Skeletal muscle tissue (tissue), 4 donors: ENCODE measurements around the gene CTIF. TPM values are rescaled to one million over a fixed set of nuclear protein-coding genes. Genes with fewer than 3 reads are reported as not detected.

ENCODE experiments used
- H3K27ac ChIP-seq: one replicate; pipeline ENCODE4 v1.7.0; 2013; ENCODE audit warnings: mild to moderate bottlenecking, low read depth, low read length, inconsistent platforms
- H3K27me3 ChIP-seq, 3 donors: one replicate each; pipeline ENCODE4 v1.7.0; 2013; ENCODE audit warnings: low read length in 3 of 3; ENCODE audit not compliant: control insufficient read depth in 3 of 3, insufficient read depth in 3 of 3
- H3K36me3 ChIP-seq, 3 donors: one replicate each; pipeline ENCODE4 v1.7.0; 2013; ENCODE audit warnings: low read length in 3 of 3; ENCODE audit not compliant: control insufficient read depth in 3 of 3, insufficient read depth in 3 of 3
- H3K4me1 ChIP-seq, 3 donors: one replicate each; pipeline ENCODE4 v1.7.0; 2013; ENCODE audit warnings: low read length in 3 of 3, mild to moderate bottlenecking in 3 of 3; ENCODE audit not compliant: control insufficient read depth in 3 of 3, insufficient read depth in 3 of 3
- H3K4me3 ChIP-seq, 3 donors: one replicate each; pipeline ENCODE4 v1.7.0; 2013; ENCODE audit warnings: low read length in 3 of 3
- H3K9ac ChIP-seq, 3 donors: one replicate each; pipeline ENCODE4 v1.7.0; 2013; ENCODE audit warnings: low read length in 3 of 3, mild to moderate bottlenecking in 3 of 3, moderate library complexity in 2 of 3, low read depth in 1 of 3
- H3K9me3 ChIP-seq, 3 donors: one replicate each; pipeline ENCODE4 v1.7.0; 2013; ENCODE audit warnings: low read length in 3 of 3; ENCODE audit not compliant: control insufficient read depth in 3 of 3
- total RNA-seq: library from RNA; depleted of rRNA; stranded (reverse); fragments of >200 nt; gene quantifications from one replicate; pipeline ENCODE4 v1.2.3, GENCODE V29; 2014
- donor health status: Osteomylitis.

The CTIF gene
- total RNA-seq, 1 donor from 2014 or later = 16.7 TPM

DNA sequence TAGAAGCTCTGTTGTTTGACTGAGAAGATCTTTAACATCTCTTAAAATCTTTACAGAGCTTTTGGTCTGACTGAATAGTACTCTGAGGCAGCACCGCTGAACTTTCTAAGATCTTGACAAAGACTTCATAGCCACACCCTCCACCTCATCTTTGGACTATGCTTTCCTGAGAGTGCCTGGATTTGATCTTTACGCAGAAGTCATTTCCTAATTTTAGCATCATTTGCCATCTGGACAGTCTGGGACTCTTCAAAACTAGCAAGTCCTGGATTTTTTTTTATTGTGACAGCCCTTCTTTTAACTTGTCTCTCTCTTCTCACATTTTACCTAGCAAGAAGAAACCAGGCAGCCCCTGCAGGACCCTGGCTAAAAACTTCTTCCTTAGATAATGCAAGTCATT lies 188.8 kb downstream of the CTIF start:
- Histone ChIP-seq H3K4me3 (no peak overlapping the region), H3K9me3 (peaks cover 0 to 2% (median 0%) of the 10 kb centered on the region in 3 donors), H3K36me3 (peaks cover 0 to 2% (median 0%) of the 10 kb centered on the region in 3 donors), H3K4me1 (peaks cover 3 to 17% (median 4%) of the 10 kb centered on the region in 3 donors), H3K27ac (no peak overlapping the region), H3K9ac (no peak overlapping the region), H3K27me3 (no peaks in the 10 kb centered on the region)

DNA sequence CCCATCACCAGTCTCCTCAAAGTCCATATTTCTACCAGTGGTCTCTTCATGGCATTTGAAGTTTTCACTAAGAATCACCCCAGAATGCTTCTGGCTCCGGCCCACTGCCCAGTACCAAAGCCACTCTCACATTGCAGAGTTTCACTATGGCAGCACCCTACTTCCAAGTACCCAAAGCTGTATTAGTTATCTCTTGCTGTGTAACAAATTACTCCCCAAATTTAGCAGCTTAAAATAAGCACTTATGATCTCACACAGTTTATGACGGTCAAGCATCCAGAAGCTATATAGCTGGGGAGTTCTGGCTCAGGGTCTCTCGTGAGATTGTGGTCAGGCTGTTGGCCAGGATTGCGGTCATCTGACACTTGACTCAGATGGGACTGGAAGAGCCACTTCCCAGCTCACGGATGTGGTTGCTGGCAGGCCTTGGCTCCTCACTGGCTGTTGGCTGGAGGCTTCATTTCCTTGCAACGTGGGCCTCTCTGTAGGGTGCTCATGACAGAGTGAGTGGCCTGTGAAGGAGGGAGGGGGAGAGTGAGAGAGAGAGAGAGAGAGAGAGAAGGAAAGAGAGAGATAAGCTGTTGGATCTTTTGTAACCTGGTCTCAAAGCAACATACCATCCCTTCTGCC lies 189.5 kb downstream of the CTIF start:
- Histone ChIP-seq H3K27me3 (no peaks in the 10 kb centered on the region), H3K9me3 (peaks cover 0 to 2% (median 0%) of the 10 kb centered on the region in 3 donors), H3K4me3 (no peak overlapping the region), H3K4me1 (peaks cover 7 to 23% (median 9%) of the 10 kb centered on the region in 3 donors), H3K36me3 (peaks cover 0 to 2% (median 0%) of the 10 kb centered on the region in 3 donors), H3K9ac (no peak overlapping the region), H3K27ac (no peak overlapping the region)

DNA sequence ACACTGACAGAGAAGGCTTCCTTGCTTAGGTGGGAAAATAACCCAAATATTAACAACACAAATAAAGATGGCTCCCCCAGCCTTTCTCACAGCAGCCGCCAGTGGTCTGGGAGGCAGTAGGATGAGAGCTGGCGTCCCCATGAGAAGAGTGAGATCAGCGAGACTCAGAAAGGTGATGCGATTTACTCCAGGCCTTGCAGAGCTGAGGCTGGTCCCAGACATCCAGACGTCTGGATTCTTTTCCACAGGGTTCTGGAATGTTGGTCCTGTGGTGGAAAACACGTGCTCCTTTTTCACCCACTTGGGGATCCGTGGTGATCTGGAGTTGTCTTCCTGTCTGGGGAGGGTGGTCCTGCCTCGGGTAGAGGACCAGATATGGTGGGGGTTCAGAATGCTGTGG lies 190.6 kb downstream of the CTIF start:
- peaks cover 0 to 2% (median 0%) of the 10 kb centered on the region in 3 donors for H3K9me3 ChIP-seq
- peaks cover 0 to 2% (median 0%) of the 10 kb centered on the region in 3 donors for H3K36me3 ChIP-seq
- no peak overlapping the region for H3K9ac ChIP-seq
- no peaks in the 10 kb centered on the region for H3K27me3 ChIP-seq
- H3K4me3 ChIP-seq = no peak overlapping the region
- H3K4me1 ChIP-seq = peaks cover 15 to 32% (median 20%) of the 10 kb centered on the region in 3 donors
- no peak overlapping the region for H3K27ac ChIP-seq

DNA sequence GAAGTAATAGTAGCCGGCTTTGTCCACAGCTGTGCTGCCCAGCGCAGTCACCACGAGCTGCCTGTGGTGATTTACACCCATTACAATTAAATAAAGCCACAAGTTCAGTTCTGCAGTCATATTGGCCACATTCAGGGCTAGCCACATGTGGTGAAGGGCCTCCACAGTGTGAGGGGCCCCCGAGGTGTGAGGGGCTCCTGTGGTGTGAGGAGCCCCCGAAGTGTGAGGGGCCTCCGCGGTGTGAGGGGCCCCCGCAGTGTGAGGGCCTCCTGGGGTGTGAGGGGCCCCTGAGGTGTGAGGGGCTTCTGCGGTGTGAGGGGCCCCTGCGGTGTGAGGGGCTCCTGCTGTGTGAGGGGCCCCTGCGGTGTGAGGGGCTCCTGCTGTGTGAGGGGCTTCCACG lies 191.2 kb downstream of the CTIF start:
- Histone ChIP-seq H3K9ac (no peak overlapping the region), H3K36me3 (peaks cover 0 to 2% (median 0%) of the 10 kb centered on the region in 3 donors), H3K4me1 (peaks cover 21 to 37% (median 25%) of the 10 kb centered on the region in 3 donors), H3K27me3 (no peaks in the 10 kb centered on the region), H3K9me3 (peaks cover 0 to 2% (median 0%) of the 10 kb centered on the region in 3 donors), H3K4me3 (no peak overlapping the region), H3K27ac (no peak overlapping the region)

DNA sequence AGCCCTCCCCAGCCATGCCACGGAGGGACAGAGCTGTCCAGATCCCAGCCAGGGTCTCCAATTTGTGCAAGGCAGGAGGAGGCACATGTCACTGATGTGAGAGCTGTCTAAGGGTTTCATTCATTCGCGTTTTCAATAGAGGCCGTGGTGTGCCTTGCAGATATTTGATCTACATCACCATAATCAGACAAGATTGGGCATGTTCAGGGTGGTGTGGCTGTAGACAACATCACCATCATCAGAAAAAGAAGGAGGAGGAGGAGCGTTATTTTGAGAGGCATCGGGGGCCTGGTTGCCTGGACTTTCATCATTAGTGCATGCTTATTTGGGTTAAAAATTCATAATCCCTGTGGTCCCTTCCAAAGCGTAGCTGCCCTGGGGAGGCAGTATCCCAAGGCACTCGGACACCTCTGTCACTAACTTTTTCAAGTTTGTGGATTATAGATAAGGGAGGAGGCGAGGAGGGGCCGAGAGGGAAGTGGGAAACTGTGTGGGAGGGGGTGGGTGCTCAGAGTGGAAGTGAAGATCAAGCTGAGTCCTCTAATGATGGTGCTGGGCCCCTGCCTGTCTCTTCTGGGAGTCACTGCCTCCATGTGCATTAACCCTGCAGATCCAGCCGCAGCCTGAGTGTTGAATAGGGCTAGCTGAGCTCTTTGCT lies 194.1 kb downstream of the CTIF start:
- Histone ChIP-seq H3K36me3 (peaks cover 0 to 2% (median 0%) of the 10 kb centered on the region in 3 donors), H3K27ac (no peak overlapping the region), H3K27me3 (no peaks in the 10 kb centered on the region), H3K4me1 (peaks cover 25 to 42% (median 31%) of the 10 kb centered on the region in 3 donors), H3K9me3 (no peaks in the 10 kb centered on the region), H3K9ac (no peak overlapping the region), H3K4me3 (peak overlapping the region in 1 of 3 donors; percentile 13)

DNA sequence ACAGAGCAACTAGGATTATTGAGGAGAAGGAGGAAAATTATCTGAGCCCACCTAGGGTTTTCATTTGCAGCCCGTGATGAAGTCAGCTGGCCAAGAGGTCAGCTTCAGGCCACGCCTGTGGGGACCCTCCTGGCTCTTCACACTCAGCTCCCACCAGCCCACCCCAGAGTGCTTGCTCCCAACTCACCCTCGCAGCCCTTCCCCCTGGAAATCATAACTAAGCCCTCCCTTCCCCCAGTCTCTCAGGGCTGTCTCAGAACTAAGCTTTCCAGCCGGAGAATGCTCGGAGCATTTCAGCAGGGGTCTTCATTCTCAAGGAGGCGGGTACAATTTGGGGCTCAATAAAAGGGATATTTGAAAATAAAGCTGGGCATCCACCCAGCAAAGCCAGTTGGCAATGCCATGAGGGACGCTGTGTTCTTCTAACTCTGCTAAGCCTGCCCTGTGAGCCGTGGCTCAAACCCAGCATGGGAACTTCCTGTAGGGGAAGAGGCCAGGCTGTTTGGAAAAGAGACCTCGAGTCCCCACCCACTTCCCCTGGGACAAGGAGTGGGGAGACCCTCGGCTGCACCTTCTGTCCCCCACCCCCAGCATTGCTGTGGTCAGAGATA lies 194.9 kb downstream of the CTIF start:
- Histone ChIP-seq H3K27ac (no peak overlapping the region), H3K27me3 (no peaks in the 10 kb centered on the region), H3K4me3 (no peak overlapping the region), H3K36me3 (peaks cover 0 to 2% (median 0%) of the 10 kb centered on the region in 3 donors), H3K4me1 (peaks cover 23 to 35% (median 31%) of the 10 kb centered on the region in 3 donors), H3K9ac (peak overlapping the region in 1 of 3 donors; percentile 41), H3K9me3 (no peaks in the 10 kb centered on the region)

GRCh38 chr18:48734460-48734859 lies 195.6 kb downstream of the CTIF start:
- Histone ChIP-seq H3K9me3 (no peaks in the 10 kb centered on the region), H3K9ac (no peak overlapping the region), H3K36me3 (peaks cover 0 to 2% (median 0%) of the 10 kb centered on the region in 3 donors), H3K27me3 (no peaks in the 10 kb centered on the region), H3K4me3 (no peak overlapping the region), H3K27ac (no peak overlapping the region), H3K4me1 (peaks cover 23 to 35% (median 30%) of the 10 kb centered on the region in 3 donors)

DNA sequence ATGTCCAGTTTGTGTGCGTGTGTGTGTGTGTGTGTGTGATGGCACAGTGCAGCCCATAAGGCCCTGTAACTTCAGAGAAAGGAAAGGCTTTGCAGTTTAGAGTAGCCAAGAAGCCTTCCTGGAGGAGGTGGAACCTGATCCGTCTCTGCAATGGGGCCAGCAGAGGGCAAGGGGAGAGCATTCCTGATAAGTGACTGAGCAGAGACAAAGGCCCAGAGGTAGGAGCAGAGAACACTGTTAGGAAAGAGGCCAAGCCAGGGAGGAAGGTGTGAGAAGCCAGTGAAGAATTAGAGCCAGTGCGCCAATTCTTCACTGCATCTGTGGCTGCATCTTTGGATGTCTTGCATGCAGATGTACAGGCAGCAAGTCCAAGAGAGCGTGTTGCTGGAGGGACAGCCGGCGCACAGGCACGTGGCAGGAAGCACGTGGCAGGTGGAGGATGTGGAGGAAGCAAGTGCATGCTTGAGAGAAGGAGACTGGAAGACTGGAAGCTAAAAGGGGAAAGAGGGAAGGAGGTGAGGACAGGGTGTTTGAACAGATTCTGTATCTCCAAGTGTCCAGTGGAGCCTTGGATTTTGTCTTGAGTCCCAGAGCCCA lies 196.3 kb downstream of the CTIF start:
- no peak overlapping the region for H3K4me3 ChIP-seq
- H3K27me3 ChIP-seq = no peaks in the 10 kb centered on the region
- H3K4me1 ChIP-seq = peaks cover 29 to 42% (median 37%) of the 10 kb centered on the region in 3 donors

GRCh38 chr18:48735681-48736255 lies 196.9 kb downstream of the CTIF start:
- Histone ChIP-seq H3K9ac (no peak overlapping the region), H3K4me3 (no peak overlapping the region), H3K36me3 (peaks cover 0 to 2% (median 0%) of the 10 kb centered on the region in 3 donors), H3K27me3 (no peaks in the 10 kb centered on the region), H3K9me3 (no peaks in the 10 kb centered on the region), H3K27ac (no peak overlapping the region), H3K4me1 (peaks cover 35 to 45% (median 42%) of the 10 kb centered on the region in 3 donors)

More for the DNA sequence above, 196.3 kb downstream of the CTIF start:
- no peaks in the 10 kb centered on the region for H3K9me3 ChIP-seq
- no peak overlapping the region for H3K27ac ChIP-seq
- H3K36me3 ChIP-seq = peaks cover 0 to 2% (median 0%) of the 10 kb centered on the region in 3 donors
- H3K9ac ChIP-seq = no peak overlapping the region
